ENCODE results near the gene LSM14A.

The LSM14A gene

GRCh38 chr19:34260771-34261173 lies 88.5 kb downstream of the LSM14A start:
- H3K27ac ChIP-seq (replicated peaks) = no peak overlapping the region
- H3K27me3 ChIP-seq (ENCODE audit: insufficient read depth, poor library complexity, severe bottlenecking) = no peaks in the 10 kb centered on the region
- no peak for DNase-seq (ENCODE audit: low read depth in 1 of 2, low spot score in 1 of 2)
- TF ChIP-seq REST (IDR thresholded peaks at IDR 0.05; ENCODE audit: insufficient replicate concordance, low read depth) (no peak), POLR2AphosphoS5 (IDR thresholded peaks at IDR 0.05; ENCODE audit: low read depth) (no peak), SPI1 (IDR thresholded peaks at IDR 0.05; ENCODE audit: borderline replicate concordance, low read depth) (no peak), CTCF (IDR thresholded peaks at IDR 0.05; ENCODE audit: insufficient read depth, low read length) (no peak), GABPA (IDR thresholded peaks at IDR 0.05; ENCODE audit: low read depth) (no peak)
- H3K4me3 ChIP-seq (replicated peaks; ENCODE audit: insufficient read depth, low read length) = no peak overlapping the region

GRCh38 chr19:34261334-34262109 lies 89.2 kb downstream of the LSM14A start:
- Histone ChIP-seq H3K27ac (replicated peaks) (no peak overlapping the region), H3K4me3 (replicated peaks; ENCODE audit: insufficient read depth, low read length) (no peak overlapping the region), H3K27me3 (ENCODE audit: insufficient read depth, poor library complexity, severe bottlenecking) (no peaks in the 10 kb centered on the region)
- TF ChIP-seq REST (IDR thresholded peaks at IDR 0.05; ENCODE audit: insufficient replicate concordance, low read depth) = no peak
- TF ChIP-seq POLR2AphosphoS5 (IDR thresholded peaks at IDR 0.05; ENCODE audit: low read depth) = no peak
- TF ChIP-seq CTCF (IDR thresholded peaks at IDR 0.05; ENCODE audit: insufficient read depth, low read length) = no peak
- no peak for TF ChIP-seq SPI1 (IDR thresholded peaks at IDR 0.05; ENCODE audit: borderline replicate concordance, low read depth)
- no peak for TF ChIP-seq GABPA (IDR thresholded peaks at IDR 0.05; ENCODE audit: low read depth)
- no peak for DNase-seq (ENCODE audit: low read depth in 1 of 2, low spot score in 1 of 2)

GRCh38 chr19:34263745-34264237 lies 91.5 kb downstream of the LSM14A start:
- no peak overlapping the region for H3K27ac ChIP-seq (replicated peaks)
- H3K27me3 ChIP-seq (ENCODE audit: insufficient read depth, poor library complexity, severe bottlenecking) = no peaks in the 10 kb centered on the region
- no peak for DNase-seq (ENCODE audit: low read depth in 1 of 2, low spot score in 1 of 2)
- TF ChIP-seq SPI1 (IDR thresholded peaks at IDR 0.05; ENCODE audit: borderline replicate concordance, low read depth) (no peak), CTCF (IDR thresholded peaks at IDR 0.05; ENCODE audit: insufficient read depth, low read length) (no peak), POLR2AphosphoS5 (IDR thresholded peaks at IDR 0.05; ENCODE audit: low read depth) (no peak), REST (IDR thresholded peaks at IDR 0.05; ENCODE audit: insufficient replicate concordance, low read depth) (no peak), GABPA (IDR thresholded peaks at IDR 0.05; ENCODE audit: low read depth) (no peak)
- H3K4me3 ChIP-seq (replicated peaks; ENCODE audit: insufficient read depth, low read length) = no peak overlapping the region
